ENCODE results near the gene CLDN6.

Gene CLDN6

GRCh38 chr16:2987286-2987685 is 30.7 kb downstream of the CLDN6 start:
- DNase-seq (ENCODE audit: low spot score) = no peak

GRCh38 chr16:2986623-2987188 is 31.3 kb downstream of the CLDN6 start:
- no peak for DNase-seq (ENCODE audit: low spot score)

GRCh38 chr16:2985893-2986355 is 32.1 kb downstream of the CLDN6 start:
- no peak for DNase-seq (ENCODE audit: low spot score)

GRCh38 chr16:2985462-2985861 is 32.5 kb downstream of the CLDN6 start:
- no peak for DNase-seq (ENCODE audit: low spot score)

GRCh38 chr16:2983706-2984136 is 34.3 kb downstream of the CLDN6 start:
- peak; percentile 72 for DNase-seq (ENCODE audit: low spot score)

- no peak for DNase-seq (ENCODE audit: low spot score)
Observed at GRCh38 chr16:2982402-2982801, 35.6 kb downstream of the CLDN6 start.

GRCh38 chr16:2981899-2982250 is 36.1 kb downstream of the CLDN6 start:
- no peak for DNase-seq (ENCODE audit: low spot score)

GRCh38 chr16:2981177-2981898 is 36.6 kb downstream of the CLDN6 start:
- DNase-seq (ENCODE audit: low spot score) = no peak

GRCh38 chr16:2980227-2981176 is 37.5 kb downstream of the CLDN6 start, which contains the start of gene PKMYT1:
Gene PKMYT1 (minus strand): TSS chr16:2980446. CDS start chr16:2979657, 789 bp downstream.
- DNase-seq (ENCODE audit: low spot score) = peak; percentile 94

GRCh38 chr16:2979669-2980226 is 38.2 kb downstream of the CLDN6 start:
- no peak for DNase-seq (ENCODE audit: low spot score)

- DNase-seq (ENCODE audit: low spot score) = no peak
Observed at GRCh38 chr16:2977440-2977839, 40.5 kb downstream of the CLDN6 start.

GRCh38 chr16:2976673-2977072 is 41.3 kb downstream of the CLDN6 start:
- DNase-seq (ENCODE audit: low spot score) = no peak

- no peak for DNase-seq (ENCODE audit: low spot score)
Observed at GRCh38 chr16:2976201-2976600, 41.8 kb downstream of the CLDN6 start.

- DNase-seq (ENCODE audit: low spot score) = no peak
Observed at GRCh38 chr16:2975161-2975795, 42.7 kb downstream of the CLDN6 start.

GRCh38 chr16:2974319-2975056 is 43.5 kb downstream of the CLDN6 start:
- no peak for DNase-seq (ENCODE audit: low spot score)

- no peak for DNase-seq (ENCODE audit: low spot score)
Observed at GRCh38 chr16:2973605-2974318, 44.2 kb downstream of the CLDN6 start.

GRCh38 chr16:2973093-2973492 is 44.9 kb downstream of the CLDN6 start:
- no peak for DNase-seq (ENCODE audit: low spot score)

GRCh38 chr16:2971985-2972784 is 45.8 kb downstream of the CLDN6 start:
- no peak for DNase-seq (ENCODE audit: low spot score)

- no peak for DNase-seq (ENCODE audit: low spot score)
Observed at GRCh38 chr16:2971134-2971984, 46.6 kb downstream of the CLDN6 start.

Measured in hematopoietic multipotent progenitor cell treated with erythropoietin and hydrocortisone succinate and interleukin-3 and kit ligand, for 17 days (in vitro differentiated cells).